Esophagus squamous epithelium (tissue), 4 donors: Measurements from ENCODE around the gene DLG2.

Experiments used
- POLR2A ChIP-seq, 4 donors: fragments of 450-650 bp; IDR thresholded peaks; one replicate each; pipeline ENCODE4 v1.6.1; 2017; ENCODE audit warnings: antibody characterized with exemption in 4 of 4, mild to moderate bottlenecking in 4 of 4, moderate library complexity in 3 of 4
- TF ChIP-seq, protein P1 (sequence below), 6 experiments: fragments of 450-650 bp in 4 of 6; fragments of 200-600 bp in 2 of 6; sonication (generic) in 2 of 6; IDR thresholded peaks; one replicate each; pipeline ENCODE4 v1.5.1; 2016 to 2019; ENCODE audit warnings: antibody characterized with exemption in 6 of 6, mild to moderate bottlenecking in 4 of 6, moderate library complexity in 4 of 6

- TF ChIP-seq, protein P1, sequence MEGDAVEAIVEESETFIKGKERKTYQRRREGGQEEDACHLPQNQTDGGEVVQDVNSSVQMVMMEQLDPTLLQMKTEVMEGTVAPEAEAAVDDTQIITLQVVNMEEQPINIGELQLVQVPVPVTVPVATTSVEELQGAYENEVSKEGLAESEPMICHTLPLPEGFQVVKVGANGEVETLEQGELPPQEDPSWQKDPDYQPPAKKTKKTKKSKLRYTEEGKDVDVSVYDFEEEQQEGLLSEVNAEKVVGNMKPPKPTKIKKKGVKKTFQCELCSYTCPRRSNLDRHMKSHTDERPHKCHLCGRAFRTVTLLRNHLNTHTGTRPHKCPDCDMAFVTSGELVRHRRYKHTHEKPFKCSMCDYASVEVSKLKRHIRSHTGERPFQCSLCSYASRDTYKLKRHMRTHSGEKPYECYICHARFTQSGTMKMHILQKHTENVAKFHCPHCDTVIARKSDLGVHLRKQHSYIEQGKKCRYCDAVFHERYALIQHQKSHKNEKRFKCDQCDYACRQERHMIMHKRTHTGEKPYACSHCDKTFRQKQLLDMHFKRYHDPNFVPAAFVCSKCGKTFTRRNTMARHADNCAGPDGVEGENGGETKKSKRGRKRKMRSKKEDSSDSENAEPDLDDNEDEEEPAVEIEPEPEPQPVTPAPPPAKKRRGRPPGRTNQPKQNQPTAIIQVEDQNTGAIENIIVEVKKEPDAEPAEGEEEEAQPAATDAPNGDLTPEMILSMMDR (IDR thresholded peaks at IDR 0.05), result no peak
- TF ChIP-seq POLR2A (IDR thresholded peaks at IDR 0.05), result no peak
Observed at GRCh38 chr11:85628771-85629341, 1.7 kb upstream of the DLG2 start.
